Spleen (tissue), 11 donors: ENCODE results near the gene SRXN1. TPM values are rescaled to one million over a fixed set of nuclear protein-coding genes. Genes with fewer than 3 reads are reported as not detected.

Source experiments
- DNase-seq: peaks from one replicate; pipeline ENCODE4 v3.0.0-alpha.2; 2020
- H3K27ac ChIP-seq, 8 donors: fragments of 200-600 bp; sonication (generic) in 7 of 8; 1 replicate in 4 of 8; 2 replicates in 4 of 8; pipeline versions ENCODE4 v1.5.0 to v1.8.0; 2016 to 2021; ENCODE audit warnings: inconsistent platforms in 4 of 8, mild to moderate bottlenecking in 4 of 8, moderate library complexity in 1 of 8
- H3K27me3 ChIP-seq, 7 donors: fragments of 200-600 bp; sonication (generic) in 6 of 7; replicated peaks in 1 of 7; 1 replicate in 4 of 7; 2 replicates in 3 of 7; pipeline versions ENCODE4 v1.5.0 to v1.8.0; 2016 to 2021; ENCODE audit warnings: inconsistent platforms in 3 of 7, mild to moderate bottlenecking in 1 of 7
- H3K36me3 ChIP-seq, 6 donors: fragments of 200-600 bp; sonication (generic) in 5 of 6; 1 replicate in 4 of 6; 2 replicates in 2 of 6; pipeline versions ENCODE4 v1.5.0 to v1.8.0; 2016 to 2021; ENCODE audit warnings: inconsistent platforms in 2 of 6
- H3K4me1 ChIP-seq, 6 donors: fragments of 200-600 bp; sonication (generic) in 5 of 6; 1 replicate in 3 of 6; 2 replicates in 3 of 6; pipeline versions ENCODE4 v1.5.0 to v1.8.0; 2016 to 2021; ENCODE audit warnings: inconsistent platforms in 3 of 6
- H3K4me3 ChIP-seq, 8 donors: fragments of 200-600 bp; sonication (generic) in 7 of 8; 1 replicate in 4 of 8; 2 replicates in 4 of 8; pipeline versions ENCODE4 v1.5.0 to v1.8.0; 2016 to 2021; ENCODE audit warnings: inconsistent platforms in 4 of 8, mild to moderate bottlenecking in 4 of 8, moderate library complexity in 2 of 8
- H3K9me3 ChIP-seq, 8 donors: fragments of 200-600 bp; sonication (generic) in 7 of 8; 1 replicate in 4 of 8; 2 replicates in 4 of 8; pipeline versions ENCODE4 v1.5.0 to v1.8.0; 2016 to 2021; ENCODE audit warnings: inconsistent platforms in 4 of 8
- POLR2A ChIP-seq, 3 donors: fragments of 450-650 bp; IDR thresholded peaks; one replicate each; pipeline ENCODE4 v1.5.1; 2017; ENCODE audit warnings: antibody characterized with exemption in 3 of 3, mild to moderate bottlenecking in 1 of 3
- POLR2AphosphoS5 ChIP-seq, 3 donors: sonication (generic); formaldehyde crosslinking; IDR thresholded peaks; one replicate each; pipeline ENCODE4 v1.5.1; 2017; ENCODE audit warnings: antibody characterized with exemption in 3 of 3
- WGBS, 5 donors: extraction: QIAGEN DNeasy Blood & Tissue Kit in 3 of 5; methylation state at CpG; one replicate each; pipeline versions ENCODE4 v1.1.5 to v1.1.7; 2013 to 2018; 5-methylcytosine and 5-hydroxymethylcytosine counted together
- intact Hi-C: fragments of 100-400 bp; cut with DNase I; formaldehyde crosslinking; loops from one replicate; pipeline ENCODE4 v1.15.0; 2023; ENCODE audit warnings: low total_unique reads
- polyA plus RNA-seq, 3 donors: library from polyadenylated mRNA; stranded (reverse); fragments of 200-250 nt; gene quantifications; one replicate each; pipeline ENCODE4 v1.2.1, GENCODE V29; 2013
- total RNA-seq, 7 donors: library from RNA; depleted of rRNA in 3 of 7; stranded (reverse); fragments of >200 nt in 3 of 7; fragmentation: NEBNext Ultra II Directional in 4 of 7; extraction: Animal tissue kit (Norgen Biotek cat#: 25700) in 4 of 7; gene quantifications; one replicate each; pipeline versions ENCODE4 v1.1.0 to v1.2.1, GENCODE V29; 2016 to 2021
- TF ChIP-seq, protein P1 (sequence below), 11 experiments: fragments of 200-600 bp in 7 of 11; fragments of 450-650 bp in 4 of 11; sonication (generic) in 4 of 11; IDR thresholded peaks in 8 of 11; conservative IDR thresholded peaks in 3 of 11; 1 replicate in 7 of 11; 2 replicates in 4 of 11; pipeline versions ENCODE4 v1.4.0 to v1.8.0; 2016 to 2021; ENCODE audit warnings: antibody characterized with exemption in 11 of 11, inconsistent platforms in 4 of 11, mild to moderate bottlenecking in 1 of 11
- donor health status: healthy with polysubstance abuse.
- donor health status: DM: no; HTN: no; CAD: no; lungs with moderate emphysema.
- donor health status: DM: no; HTN: no; CAD: no.
- donor health status: Bipolar disorder and iron deficiency.
- donor health status: healthy.
- donor health status: DM: no; HTN: no; CAD: no.
- donor health status: DM: yes; HTN: yes; CAD: no.

SRXN1 gene
- total and polyA plus RNA-seq, 10 donors: 4.5 to 31.3 (median 12.7) TPM

DNA sequence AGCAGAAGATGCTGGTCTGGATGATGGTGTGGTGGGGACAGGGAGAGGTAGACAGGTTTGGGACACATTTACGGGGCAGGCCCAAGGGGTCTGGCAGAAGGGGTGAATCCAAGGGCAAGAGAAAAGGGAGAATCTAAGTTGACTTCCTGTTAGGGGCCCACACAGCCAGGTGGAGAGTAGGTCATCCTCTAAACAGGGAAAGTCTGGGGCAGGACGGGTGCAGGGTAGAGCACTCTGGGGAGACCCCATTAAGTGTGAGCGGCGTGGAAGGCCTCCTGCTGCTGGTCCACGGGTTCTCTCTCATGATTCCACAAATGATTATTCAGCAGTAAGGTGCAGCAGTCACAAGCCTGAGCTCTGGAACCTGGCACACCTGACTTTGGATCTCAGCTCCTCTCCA is 2.7 kb downstream of the SRXN1 start:
- no peak for DNase-seq
- WGBS, 5 donors: 83 to 99% (median 91%) methylated on average over 5 of the region's 5 CpGs
- Histone ChIP-seq H3K27ac (peak overlapping the region in 1 of 8 donors; percentile 36), H3K27me3 (peaks cover 0 to 15% (median 0%) of the 10 kb centered on the region in 7 donors), H3K36me3 (peaks cover 0 to 42% (median 19%) of the 10 kb centered on the region in 6 donors), H3K4me1 (peaks cover 17 to 54% (median 36%) of the 10 kb centered on the region in 6 donors), H3K9me3 (peaks cover 0 to 4% (median 0%) of the 10 kb centered on the region in 8 donors), H3K4me3 (no peak overlapping the region)
- intact Hi-C loops: no loop called here
- TF ChIP-seq POLR2AphosphoS5 (IDR thresholded peaks at IDR 0.05) (no peak), POLR2A (IDR thresholded peaks at IDR 0.05) (no peak)
- TF ChIP-seq, protein P1, sequence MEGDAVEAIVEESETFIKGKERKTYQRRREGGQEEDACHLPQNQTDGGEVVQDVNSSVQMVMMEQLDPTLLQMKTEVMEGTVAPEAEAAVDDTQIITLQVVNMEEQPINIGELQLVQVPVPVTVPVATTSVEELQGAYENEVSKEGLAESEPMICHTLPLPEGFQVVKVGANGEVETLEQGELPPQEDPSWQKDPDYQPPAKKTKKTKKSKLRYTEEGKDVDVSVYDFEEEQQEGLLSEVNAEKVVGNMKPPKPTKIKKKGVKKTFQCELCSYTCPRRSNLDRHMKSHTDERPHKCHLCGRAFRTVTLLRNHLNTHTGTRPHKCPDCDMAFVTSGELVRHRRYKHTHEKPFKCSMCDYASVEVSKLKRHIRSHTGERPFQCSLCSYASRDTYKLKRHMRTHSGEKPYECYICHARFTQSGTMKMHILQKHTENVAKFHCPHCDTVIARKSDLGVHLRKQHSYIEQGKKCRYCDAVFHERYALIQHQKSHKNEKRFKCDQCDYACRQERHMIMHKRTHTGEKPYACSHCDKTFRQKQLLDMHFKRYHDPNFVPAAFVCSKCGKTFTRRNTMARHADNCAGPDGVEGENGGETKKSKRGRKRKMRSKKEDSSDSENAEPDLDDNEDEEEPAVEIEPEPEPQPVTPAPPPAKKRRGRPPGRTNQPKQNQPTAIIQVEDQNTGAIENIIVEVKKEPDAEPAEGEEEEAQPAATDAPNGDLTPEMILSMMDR (IDR thresholded peaks at IDR 0.05 in 8 of 11, conservative IDR thresholded peaks at IDR 0.05 in 3 of 11): no peak

DNA sequence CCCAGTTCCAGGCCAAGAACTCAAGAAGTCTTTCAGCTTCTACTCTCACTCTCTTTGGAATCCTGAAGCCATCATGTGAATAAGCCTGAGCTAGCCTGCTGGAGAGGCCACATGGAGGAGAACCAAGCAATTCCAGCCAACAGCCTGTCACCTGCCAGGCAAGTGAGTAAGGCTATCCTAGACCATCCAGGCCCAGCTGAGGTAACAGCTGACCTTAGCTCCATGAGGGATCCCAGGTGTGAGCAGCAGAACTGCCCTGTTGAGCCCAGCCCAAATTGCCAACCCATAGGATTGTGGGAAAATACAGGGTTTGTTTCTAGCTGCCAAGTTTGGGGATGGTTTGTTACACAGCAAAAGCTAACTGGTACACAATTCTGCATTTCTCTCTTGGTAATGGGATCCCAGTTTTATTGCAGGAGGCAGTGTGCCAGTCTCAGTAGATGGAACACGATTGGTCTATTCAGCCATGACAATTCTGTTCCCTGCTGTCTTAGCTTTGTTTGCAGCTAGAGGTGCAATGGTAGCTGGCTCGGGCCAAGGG is 5.5 kb downstream of the SRXN1 start:
- Histone ChIP-seq H3K27me3 (peaks cover 1 to 13% (median 7%) of the 10 kb centered on the region in 7 donors), H3K4me3 (no peak overlapping the region), H3K36me3 (peaks cover 0 to 42% (median 19%) of the 10 kb centered on the region in 6 donors), H3K27ac (no peak overlapping the region), H3K9me3 (peaks cover 0 to 4% (median 0%) of the 10 kb centered on the region in 8 donors), H3K4me1 (peaks cover 11 to 44% (median 23%) of the 10 kb centered on the region in 6 donors)
- TF ChIP-seq, protein P1 (IDR thresholded peaks at IDR 0.05 in 8 of 11, conservative IDR thresholded peaks at IDR 0.05 in 3 of 11): no peak
- TF ChIP-seq POLR2A (IDR thresholded peaks at IDR 0.05) (no peak), POLR2AphosphoS5 (IDR thresholded peaks at IDR 0.05) (no peak)
- DNase-seq: no peak
- 89 to 98% (median 94%) methylated on average over 2 of the region's 2 CpGs for WGBS, 5 donors
- intact Hi-C loops: loop anchor here (10.0 kb wide), 1 partner anchor 83 kb away; no protein-coding TSS in a partner anchor

DNA sequence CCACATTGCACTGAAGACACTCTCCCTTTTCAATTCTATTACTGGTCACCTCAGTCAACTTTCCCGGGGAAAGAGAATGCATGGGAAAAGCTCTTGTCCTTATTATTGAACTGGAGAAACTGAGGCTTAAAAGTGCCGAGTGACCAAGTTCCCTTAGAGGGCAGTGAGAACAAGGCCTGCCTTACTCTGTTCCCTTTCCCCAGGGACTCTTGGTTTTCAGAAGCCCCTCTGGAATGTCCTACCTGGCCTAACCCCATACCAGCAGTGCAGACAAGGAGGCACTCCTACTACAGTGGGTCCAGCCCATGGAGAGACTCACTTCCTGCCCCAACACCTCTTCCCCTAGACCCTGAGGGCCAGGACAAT is 6.1 kb downstream of the SRXN1 start:
- no peak overlapping the region for H3K4me3 ChIP-seq
- H3K27me3 ChIP-seq: peaks cover 4 to 16% (median 10%) of the 10 kb centered on the region in 7 donors
- peaks cover 0 to 4% (median 0%) of the 10 kb centered on the region in 8 donors for H3K9me3 ChIP-seq
- no peak for TF ChIP-seq POLR2A (IDR thresholded peaks at IDR 0.05)
- TF ChIP-seq, protein P1 (IDR thresholded peaks at IDR 0.05 in 8 of 11, conservative IDR thresholded peaks at IDR 0.05 in 3 of 11): no peak
- no peak for TF ChIP-seq POLR2AphosphoS5 (IDR thresholded peaks at IDR 0.05)
- WGBS, 5 donors: 93 to 98% (median 96%) methylated on average over 2 of the region's 2 CpGs
- intact Hi-C loops: loop anchor here (10.0 kb wide), 1 partner anchor 82 kb away; no protein-coding TSS in a partner anchor
- DNase-seq: no peak
- H3K27ac ChIP-seq: no peak overlapping the region
- peaks cover 5 to 40% (median 18%) of the 10 kb centered on the region in 6 donors for H3K4me1 ChIP-seq
- peaks cover 0 to 42% (median 19%) of the 10 kb centered on the region in 6 donors for H3K36me3 ChIP-seq

DNA sequence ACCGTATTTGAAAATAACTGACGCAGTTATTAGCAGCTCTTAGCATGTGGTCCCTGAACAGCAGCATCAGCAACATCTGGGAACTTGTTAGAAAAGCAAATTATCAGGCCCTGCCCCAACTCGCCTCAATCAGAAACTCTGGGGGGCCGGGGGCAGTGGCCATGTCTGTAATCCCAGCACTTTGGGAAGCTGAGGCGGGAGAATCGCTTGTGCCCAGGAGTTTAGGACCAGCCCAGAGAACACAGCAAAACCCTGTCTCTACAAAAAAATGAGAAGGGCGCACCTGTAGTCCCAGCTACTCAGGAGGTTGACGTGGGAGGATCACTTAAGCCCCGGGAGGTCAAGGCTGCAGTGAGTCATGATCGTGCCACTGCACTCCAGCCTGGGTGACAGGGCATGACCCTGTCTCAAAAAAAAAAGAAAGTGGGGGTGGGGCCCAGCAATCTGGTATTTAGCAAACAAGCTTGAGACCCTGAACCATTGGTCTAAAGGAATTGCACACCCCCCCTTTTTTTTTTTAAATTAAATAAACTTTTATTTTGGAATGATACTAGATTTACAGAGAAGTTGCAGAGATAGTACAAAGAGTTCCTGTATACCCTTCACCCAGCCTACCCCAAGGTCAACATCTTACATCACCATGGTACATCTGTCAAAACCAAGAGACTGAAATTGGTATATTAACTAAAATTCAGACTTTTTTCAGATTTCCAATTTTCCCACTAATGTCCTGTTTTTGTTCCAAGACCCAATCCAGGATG is 6.7 kb downstream of the SRXN1 start:
- Histone ChIP-seq H3K4me1 (peaks cover 3 to 35% (median 14%) of the 10 kb centered on the region in 6 donors), H3K9me3 (peaks cover 0 to 4% (median 0%) of the 10 kb centered on the region in 8 donors), H3K27me3 (peaks cover 4 to 20% (median 10%) of the 10 kb centered on the region in 7 donors), H3K4me3 (no peak overlapping the region), H3K36me3 (peaks cover 0 to 42% (median 19%) of the 10 kb centered on the region in 6 donors), H3K27ac (no peak overlapping the region)
- intact Hi-C loops: loop anchor here (10.0 kb wide), 1 partner anchor 81 kb away; no protein-coding TSS in a partner anchor
- WGBS, 5 donors: 78 to 89% (median 88%) methylated on average over 10 of the region's 10 CpGs
- TF ChIP-seq POLR2A (IDR thresholded peaks at IDR 0.05) (no peak), POLR2AphosphoS5 (IDR thresholded peaks at IDR 0.05) (no peak)
- TF ChIP-seq, protein P1 (IDR thresholded peaks at IDR 0.05 in 8 of 11, conservative IDR thresholded peaks at IDR 0.05 in 3 of 11): no peak
- no peak for DNase-seq
